Activated gamma-delta T cell treated with anti-CD3 and anti-CD28 coated beads, Interleukin-2, amount 50 U/mL, for 16 hours (primary cell): ENCODE measurements around the gene SLC25A5.

ENCODE experiments used
- DNase-seq: peaks from one replicate; pipeline ENCODE4 v3.0.0-alpha.2; 2020; ENCODE audit warnings: low read depth

Gene SLC25A5

DNA sequence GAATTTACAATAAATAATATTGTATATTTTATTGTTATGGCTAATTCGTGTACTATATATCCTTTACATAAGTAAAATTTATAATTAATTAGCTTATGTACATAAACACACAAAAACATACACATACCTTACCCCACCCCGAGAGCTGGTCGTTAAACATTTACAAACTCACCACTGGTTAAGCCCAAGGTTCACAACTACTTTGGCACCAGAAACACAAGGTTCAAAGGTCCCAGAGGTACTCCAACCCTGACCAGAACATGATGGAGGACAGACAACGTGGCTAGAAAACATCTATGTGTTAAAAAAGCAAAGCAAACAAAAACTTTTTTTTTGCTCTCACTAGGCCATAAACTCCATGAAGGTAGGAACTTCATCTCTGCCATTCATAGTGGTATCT is 37.7 kb downstream of the SLC25A5 start:
- DNase-seq = no peak

DNA sequence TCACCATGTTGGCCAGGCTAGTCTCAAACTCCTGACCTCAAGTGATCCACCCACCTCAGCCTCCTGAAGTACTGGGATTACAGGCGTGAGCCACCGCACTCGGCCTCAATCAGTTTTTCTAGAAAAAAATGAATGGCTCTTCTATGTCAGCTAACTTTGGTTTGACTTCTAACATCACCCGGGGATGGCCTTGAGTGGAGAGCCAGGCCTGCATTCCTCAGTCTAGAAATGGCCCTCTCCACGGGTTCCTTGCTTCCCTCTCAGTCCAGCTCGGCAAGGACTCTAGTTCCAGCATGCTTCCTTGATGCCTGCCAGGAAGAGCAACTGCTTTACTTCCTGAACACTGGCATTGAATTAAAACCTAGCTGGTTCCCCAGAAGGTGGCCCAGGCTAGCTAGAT is 39.0 kb downstream of the SLC25A5 start:
- no peak for DNase-seq

- no peak for DNase-seq
Observed at GRCh38 chrX:119512146-119512800, 44.0 kb downstream of the SLC25A5 start.

DNA sequence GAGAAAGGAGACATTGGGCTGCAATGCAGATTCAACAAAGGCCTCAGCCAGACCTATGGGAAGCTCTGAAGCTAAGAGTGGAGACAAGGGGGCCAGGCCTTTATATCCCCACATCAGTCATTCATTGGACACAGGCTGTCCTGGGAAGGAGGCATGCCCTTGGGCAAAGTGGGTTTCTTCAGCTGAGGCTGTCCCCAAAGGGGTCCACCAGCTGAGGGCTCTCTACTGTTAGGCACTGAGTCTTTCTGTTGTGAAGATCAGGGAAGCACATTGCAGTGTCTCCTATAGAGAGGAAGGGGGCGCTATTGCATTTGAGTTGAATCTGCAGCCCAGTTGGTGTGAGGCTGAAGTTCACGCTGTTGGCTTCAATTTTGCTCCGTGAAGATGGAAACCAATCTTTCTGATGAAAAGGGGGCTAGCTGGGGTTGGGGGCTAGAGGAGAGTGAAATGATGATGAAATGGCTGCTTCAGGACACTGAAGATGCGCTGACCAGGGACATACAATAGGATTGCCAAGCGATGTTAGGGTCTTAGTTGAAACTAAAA is 48.0 kb downstream of the SLC25A5 start:
- DNase-seq = peak; percentile 3

- no peak for DNase-seq
Observed at GRCh38 chrX:119518371-119518770, 50.1 kb downstream of the SLC25A5 start.
